GDM1 (cell line): Measurements from ENCODE around the gene SPATS2L.
"Not testable (repeated sequence)": the region's sequence is repeated elsewhere in the genome, so short reads cannot be mapped to it uniquely, and the experiment has no call there.

ENCODE experiments used
- DNase-seq: peaks from one replicate; lab custom pipeline; 2025; lab: John Stamatoyannopoulos, UW

SPATS2L gene

GRCh38 chr2:200320991-200321390 lies 14.5 kb downstream of the SPATS2L start:
- DNase-seq: no peak

GRCh38 chr2:200321780-200322534 lies 15.5 kb downstream of the SPATS2L start:
- no peak for DNase-seq

DNA sequence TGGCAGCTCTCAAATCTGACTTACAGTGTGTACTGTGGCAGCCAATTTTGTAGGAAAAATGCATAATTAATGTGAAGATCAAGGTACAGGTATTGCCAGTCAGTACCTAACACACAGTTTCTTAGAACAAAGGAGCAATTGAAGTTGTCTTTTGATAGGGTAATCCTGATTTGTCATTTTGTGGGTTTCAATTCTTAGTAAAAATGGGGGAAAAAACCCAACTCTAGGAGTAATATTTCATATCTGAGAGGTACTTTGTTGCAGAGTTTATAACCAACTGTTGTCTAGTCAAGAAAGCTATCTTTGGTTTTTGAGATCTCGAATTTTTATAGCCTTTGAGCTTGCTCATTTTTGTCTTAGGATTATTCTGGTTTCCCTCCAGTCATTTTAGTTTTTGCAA lies 16.1 kb downstream of the SPATS2L start:
- DNase-seq: no peak

- no peak for DNase-seq
Measured at GRCh38 chr2:200324362-200324761, 17.9 kb downstream of the SPATS2L start.

DNA sequence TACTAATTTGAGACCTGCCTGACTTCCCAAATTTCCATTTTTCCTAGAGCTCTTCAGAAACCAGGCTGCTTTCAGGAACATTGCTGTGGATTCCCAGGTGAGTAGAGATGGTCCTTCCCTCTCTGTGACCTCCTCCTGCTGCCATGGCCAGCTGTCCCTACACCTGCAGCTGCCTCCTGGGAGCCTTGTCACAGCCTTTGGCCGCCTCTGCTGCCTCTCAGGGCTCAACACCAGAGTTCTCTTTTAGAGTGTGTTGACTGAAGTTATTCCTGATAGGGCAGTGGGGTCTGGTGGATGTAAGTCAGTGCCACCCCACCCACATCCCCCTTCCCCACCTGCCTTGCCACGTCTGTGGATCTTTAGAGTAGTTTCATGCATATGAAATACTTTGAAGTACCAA lies 22.9 kb downstream of the SPATS2L start:
- no peak for DNase-seq

DNA sequence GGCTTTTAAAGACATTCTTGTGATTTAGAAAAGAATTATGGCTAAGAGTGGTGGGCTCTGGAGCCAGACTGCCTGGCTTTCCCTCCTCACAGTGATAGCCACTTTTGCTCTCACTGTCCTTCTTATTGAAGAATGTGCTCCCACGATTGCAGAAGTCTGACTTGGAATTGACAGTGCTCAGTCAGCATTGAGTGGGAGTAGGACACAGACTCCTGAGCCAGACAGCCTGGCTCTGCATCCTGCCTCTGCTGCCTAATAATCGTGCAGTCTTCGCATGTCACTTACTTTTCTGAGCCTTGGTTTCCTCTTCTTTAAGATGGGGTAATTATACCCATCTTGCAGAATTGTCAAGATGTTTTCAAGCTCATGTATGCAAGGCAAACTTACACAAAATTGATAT lies 23.3 kb downstream of the SPATS2L start:
- DNase-seq: no peak

- DNase-seq: no peak
Measured at GRCh38 chr2:200330351-200331060, 24.0 kb downstream of the SPATS2L start.

- DNase-seq: no peak
Measured at GRCh38 chr2:200331061-200331400, 24.5 kb downstream of the SPATS2L start.

DNA sequence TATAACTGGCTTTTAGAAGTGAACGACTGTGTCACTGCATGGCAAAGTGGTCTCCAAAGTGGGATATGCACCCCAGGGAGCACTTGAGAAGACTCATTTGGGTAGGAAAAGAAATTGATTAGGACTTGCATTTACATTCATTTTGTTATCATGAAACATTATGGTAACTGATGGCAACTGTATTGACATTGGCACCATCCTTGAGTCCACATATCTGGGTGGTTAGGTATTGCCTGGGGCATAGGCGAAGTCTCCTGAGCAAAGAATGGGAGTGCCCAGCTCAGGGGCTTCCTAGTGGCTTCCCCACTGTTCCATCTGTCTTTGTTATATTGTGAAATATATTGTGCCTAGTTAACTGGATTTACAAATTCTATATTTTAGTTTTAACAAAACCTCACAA lies 29.2 kb downstream of the SPATS2L start:
- no peak for DNase-seq

- no peak for DNase-seq
Measured at GRCh38 chr2:200336980-200337615, 30.6 kb downstream of the SPATS2L start.

DNA sequence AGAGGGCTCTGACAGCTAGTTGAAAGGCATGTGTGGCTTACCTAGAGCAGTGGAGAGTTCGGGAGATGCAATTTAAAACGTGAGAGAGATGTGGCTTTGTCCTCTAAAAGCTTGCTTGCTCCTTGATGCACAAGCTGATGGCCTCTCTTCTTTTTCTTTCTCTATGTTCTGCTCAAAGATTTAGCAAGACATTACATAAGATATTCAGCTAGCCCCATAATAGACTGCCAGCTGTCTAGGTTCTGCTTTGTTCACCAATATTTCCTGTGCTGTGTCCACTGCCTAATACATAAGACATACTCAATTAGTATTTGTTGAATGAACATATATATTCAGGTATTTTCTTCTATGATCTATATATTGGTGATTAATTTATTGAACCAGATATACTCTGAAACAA lies 31.1 kb downstream of the SPATS2L start:
- no peak for DNase-seq

DNA sequence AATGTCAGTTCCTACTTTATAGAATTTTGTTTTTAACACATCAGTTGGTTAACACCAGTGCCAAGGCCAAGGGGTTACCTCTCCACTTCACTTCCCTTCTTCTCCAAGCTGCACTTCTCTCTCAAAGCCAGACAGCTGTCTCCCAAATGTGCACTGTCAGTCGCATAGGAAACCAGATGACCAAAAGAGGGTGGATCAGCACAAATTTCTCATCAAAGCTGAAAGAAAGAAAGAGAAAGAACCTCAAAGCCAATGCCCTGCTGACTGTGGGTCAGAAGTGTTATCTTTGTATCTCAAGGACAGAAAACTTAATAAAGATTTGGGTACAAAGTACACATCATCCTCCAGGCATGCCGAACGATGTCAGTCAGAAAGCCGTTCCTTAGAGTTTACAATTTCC lies 32.2 kb downstream of the SPATS2L start:
- no peak for DNase-seq

DNA sequence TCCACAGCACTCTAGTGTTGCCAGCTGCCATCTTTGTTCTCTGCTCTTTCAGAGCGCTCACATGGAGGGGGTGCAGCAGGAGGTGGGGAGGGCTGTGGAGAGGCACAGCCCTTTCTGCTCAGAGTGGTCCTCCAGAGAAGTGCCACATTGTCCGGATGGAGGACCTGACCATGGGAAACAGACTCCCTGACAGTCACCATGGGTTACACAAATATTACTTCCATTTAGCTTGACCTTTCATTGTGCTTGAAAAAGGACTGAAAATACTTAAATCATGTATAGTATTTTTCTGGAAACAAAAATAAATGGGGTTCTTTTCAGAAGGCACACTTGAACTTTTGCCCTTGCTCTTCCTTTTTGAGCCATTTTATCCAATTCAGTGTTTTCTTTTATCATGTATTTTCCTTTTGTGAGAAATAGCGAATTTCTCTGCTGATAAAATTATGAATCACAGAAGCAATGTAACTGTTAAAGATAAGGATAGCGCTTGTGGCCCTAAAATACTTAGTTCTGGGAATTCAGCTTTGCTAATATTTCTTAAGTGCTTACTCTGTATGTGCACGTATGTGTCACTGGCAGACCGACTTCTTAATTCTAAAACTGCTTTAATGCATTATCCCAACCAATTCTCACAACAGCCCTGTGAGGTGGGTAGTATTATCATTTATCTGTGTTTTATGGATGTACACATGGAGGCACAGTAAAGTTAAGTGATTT lies 34.2 kb downstream of the SPATS2L start:
- DNase-seq: no peak

GRCh38 chr2:200341376-200341775 lies 34.9 kb downstream of the SPATS2L start:
- no peak for DNase-seq

DNA sequence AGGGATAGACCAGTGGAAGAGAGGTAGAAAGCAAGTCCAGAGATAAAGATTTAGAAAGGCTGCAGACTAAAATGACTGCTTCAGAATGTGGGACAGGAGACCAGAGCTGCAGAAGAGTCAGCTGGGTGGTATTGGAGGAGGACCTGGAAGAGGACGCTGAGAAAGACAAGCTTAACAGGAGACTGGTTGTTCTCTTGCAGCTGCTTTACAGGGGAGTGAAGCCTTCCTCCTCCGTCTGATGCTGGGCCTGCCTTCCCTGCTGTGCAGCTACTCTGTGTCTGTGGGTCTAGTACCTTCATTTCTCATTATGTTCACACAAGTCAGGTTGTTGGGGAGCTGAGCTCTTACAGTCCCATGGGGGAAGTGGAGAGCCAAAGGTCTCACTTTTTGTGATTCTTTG lies 35.7 kb downstream of the SPATS2L start:
- DNase-seq: no peak

- no peak for DNase-seq
Measured at GRCh38 chr2:200342654-200343053, 36.2 kb downstream of the SPATS2L start.

- DNase-seq: not testable (repeated sequence)
Measured at GRCh38 chr2:200344202-200344601, 37.7 kb downstream of the SPATS2L start.

GRCh38 chr2:200345975-200346374 lies 39.5 kb downstream of the SPATS2L start:
- DNase-seq: no peak

DNA sequence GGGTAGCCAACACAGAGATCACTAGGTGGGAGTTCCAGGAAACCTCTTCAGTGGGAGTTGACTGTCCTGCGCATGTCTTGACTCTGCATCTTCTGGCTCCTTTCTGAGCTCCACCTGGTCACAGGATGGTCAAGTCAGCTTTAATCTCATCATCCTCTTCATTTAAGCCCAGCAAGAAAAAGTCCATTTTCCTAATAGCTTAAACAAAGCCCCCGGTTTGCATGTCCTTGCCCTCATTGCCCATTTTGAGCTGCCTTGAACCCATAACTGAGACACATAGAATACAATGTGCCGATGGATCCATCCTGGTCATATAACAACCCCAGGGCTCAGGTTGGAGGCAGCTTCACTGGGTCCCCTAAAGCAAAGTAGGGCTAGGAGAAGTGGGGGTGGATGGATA lies 40.8 kb downstream of the SPATS2L start:
- no peak for DNase-seq

DNA sequence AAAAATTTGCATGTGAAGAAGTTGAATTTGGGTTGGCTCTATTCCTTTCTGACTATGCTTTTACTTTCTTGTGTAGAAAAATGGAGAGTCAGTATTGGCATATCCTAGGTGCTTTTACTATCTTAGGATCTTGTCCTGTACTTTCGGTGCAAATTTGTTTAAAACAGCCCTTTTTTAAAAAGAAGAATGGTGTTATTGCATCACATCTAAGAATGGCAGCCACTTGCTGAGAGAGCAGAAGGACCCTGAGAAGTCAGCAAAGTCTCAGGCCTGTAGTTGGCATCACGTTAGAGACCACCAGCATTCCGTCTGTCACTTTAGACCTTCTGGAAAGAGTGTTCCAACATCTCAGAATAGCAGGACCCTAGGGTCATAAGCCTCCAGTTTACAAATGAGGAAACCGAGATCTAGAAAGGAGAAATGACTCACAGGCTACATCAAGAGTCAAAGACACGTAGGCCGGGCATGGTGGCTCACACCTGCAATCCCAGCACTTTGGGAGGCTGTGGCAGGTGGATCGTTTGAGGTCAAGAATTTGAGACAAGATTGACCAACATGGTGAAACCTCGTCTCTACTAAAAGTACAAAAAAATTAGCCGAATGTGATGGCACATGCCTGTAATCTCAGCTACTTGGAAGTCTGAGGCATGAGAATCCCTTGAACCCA lies 42.5 kb downstream of the SPATS2L start:
- DNase-seq: no peak

DNA sequence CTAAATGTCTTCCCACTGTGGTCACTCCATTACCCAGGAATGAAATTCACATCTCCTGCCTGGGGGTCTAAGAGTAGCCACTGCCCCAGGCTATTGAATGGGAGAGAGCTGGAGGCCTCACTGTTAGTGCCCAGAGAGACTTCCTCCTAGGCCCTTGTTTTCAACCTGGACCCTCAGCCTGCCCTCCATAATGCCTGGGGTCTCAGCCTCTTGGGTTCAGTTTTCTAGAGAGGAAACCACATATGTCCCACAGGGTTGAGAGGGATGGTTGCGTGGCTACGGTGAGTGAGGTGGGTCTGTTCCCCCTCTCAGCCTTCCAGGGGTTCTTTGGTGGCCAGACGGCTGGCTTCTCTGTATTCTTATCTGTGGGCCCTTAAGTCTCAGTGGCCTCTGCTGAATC lies 43.4 kb downstream of the SPATS2L start:
- no peak for DNase-seq

GRCh38 chr2:200350850-200351285 lies 44.4 kb downstream of the SPATS2L start:
- no peak for DNase-seq
